Tibial nerve (tissue), 4 donors: Measurements from ENCODE around the gene METTL5.

Source experiments
- CTCF ChIP-seq, 5 experiments: fragments of 200-600 bp in 3 of 5; fragments of 450-650 bp in 2 of 5; sonication (generic) in 3 of 5; IDR thresholded peaks; one replicate each; pipeline ENCODE4 v1.5.1; 2016 to 2019; ENCODE audit warnings: antibody characterized with exemption in 5 of 5, mild to moderate bottlenecking in 3 of 5, moderate library complexity in 2 of 5
- EP300 ChIP-seq, 2 donors: sonication (generic); formaldehyde crosslinking; IDR thresholded peaks; one replicate each; pipeline ENCODE4 v1.6.1; 2017; ENCODE audit warnings: antibody characterized with exemption in 2 of 2, mild to moderate bottlenecking in 1 of 2
- POLR2A ChIP-seq, 2 donors: fragments of 450-650 bp; IDR thresholded peaks; one replicate each; pipeline ENCODE4 v1.6.1; 2017; ENCODE audit warnings: antibody characterized with exemption in 2 of 2, mild to moderate bottlenecking in 2 of 2, moderate library complexity in 2 of 2

GRCh38 chr2:169775354-169775753 is 49.4 kb downstream of the METTL5 start:
- TF ChIP-seq CTCF (IDR thresholded peaks at IDR 0.05), result no peak
- TF ChIP-seq EP300 (IDR thresholded peaks at IDR 0.05), result no peak
- TF ChIP-seq POLR2A (IDR thresholded peaks at IDR 0.05), result no peak
